GM19025 (cell line): ENCODE data around the gene UCMA.
A peak's percentile ranks its signal among the peaks of the same experiment; 100 is the strongest.
"Not testable (repeated sequence)": the region's sequence is repeated elsewhere in the genome, so short reads cannot be mapped to it uniquely, and the experiment has no call there.

Experiments used
- ATAC-seq: cut with Tn5 transposase; IDR thresholded peaks from one replicate; pipeline ENCODE4 v1.9.1; 2021; ENCODE audit warnings: mild to moderate bottlenecking, low read depth, moderate library complexity; ENCODE audit not compliant: unreplicated experiment

The UCMA gene, protein sequence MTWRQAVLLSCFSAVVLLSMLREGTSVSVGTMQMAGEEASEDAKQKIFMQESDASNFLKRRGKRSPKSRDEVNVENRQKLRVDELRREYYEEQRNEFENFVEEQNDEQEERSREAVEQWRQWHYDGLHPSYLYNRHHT

DNA sequence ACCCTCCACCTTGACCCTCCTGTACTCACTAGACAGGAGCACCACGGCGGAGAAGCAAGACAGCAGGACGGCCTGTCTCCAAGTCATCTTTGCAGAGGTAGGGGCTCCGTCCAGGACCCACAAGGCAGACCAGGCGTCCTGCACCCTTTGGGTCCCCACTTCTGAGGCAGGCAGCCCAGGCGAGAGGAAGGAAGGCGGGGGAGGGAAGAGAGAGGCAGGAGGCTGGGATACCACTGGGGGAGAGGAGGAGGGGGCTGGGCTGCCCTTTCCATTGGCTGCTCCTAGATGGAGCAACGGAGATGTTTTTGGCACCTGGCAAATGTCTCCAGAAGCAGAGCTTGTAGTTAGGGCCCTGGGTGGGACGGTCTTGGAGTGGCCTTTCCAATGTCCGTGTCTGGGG lies at the start of gene UCMA:
TSS of gene UCMA (minus strand) at position 203 of the 400 bp plus-strand sequence. CDS start at position 87, 116 bp downstream.
- ATAC-seq: no peak

DNA sequence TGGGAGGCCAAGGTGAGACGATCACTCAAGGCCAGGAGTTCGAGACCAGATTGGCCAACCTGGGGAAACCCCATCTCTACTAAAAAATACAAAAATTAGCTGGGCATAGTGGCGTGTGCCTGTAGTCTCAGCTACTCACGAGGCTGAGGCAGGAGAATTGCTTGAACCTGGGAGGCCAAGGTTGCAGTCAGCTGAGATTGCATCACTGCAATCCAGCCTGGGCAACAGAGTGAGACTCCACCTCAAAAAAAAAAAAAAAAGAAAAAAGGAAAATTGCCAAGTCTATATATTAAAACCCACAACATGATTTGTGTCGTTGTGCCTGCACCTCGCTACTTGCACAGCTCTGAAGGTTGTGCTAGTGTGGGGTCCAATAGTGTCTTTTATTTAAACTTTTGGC lies 48.2 kb upstream of the UCMA start:
- ATAC-seq: not testable (repeated sequence)

DNA sequence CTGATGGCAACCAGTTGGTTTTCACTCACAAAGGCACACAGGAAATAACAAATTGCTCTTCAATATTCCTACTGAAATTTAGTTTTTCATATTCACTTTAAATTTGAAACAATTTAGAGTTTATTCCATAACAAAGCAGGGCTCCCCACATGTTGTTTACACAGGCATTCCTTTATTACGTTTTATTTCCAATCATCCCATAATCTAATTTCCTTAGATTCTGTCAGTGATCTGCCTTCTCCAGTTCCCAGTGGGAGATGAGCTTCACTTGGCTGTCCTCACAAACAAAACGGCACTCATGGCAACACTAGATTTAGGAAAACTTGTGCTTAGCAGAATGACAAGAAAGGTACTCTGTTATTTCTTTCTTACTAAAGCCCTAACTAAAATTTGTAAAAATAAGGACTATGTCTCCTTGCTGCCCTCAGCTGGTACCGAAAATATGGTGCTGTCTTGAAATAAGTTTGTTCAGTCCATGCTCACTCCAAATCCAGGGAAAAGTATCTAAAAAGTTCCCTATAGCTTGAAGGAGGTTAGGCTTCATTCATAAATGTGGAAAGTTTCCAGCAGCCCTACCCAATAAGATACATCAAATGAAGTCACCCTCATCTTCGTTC lies 42.7 kb upstream of the UCMA start:
- ATAC-seq: no peak

- ATAC-seq: not testable (repeated sequence)
These were observed 42.0 kb upstream of the UCMA start for GRCh38 chr10:13276146-13276545.

GRCh38 chr10:13272164-13272571 lies 38.0 kb upstream of the UCMA start:
- peak; percentile 38 for ATAC-seq

GRCh38 chr10:13271552-13272163 lies 37.5 kb upstream of the UCMA start:
- peak; percentile 89 for ATAC-seq

DNA sequence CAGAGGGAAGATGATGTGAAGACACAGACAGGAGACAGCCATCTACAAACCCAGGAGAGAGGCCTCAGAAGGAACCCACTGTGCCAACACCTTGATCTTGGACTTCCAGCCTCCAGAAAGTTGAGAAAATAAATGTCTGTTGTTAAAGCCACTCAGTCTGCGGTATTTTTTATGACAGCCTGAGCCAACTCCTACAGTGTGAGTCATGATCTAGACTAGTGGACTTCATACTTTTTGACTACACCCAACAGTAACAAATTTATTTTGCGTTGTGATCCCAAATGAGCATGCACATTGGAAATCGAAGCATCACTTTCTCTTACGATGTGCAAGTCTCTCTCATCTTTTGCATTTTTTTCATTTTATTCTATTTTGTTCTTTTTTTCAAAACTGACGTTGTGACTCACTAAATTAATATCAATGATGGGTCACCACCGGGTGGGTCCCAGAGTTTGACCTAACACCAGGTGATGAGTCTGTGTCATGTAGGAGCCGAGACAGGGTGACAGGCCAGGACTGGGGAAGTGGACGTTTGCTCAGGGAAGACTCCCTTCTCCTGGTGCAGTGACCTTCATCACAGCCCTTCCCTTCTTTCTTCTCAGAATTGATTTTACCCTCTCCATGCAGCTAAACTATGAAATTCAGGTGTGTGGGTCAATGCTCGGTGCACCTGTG lies 36.8 kb upstream of the UCMA start:
- no peak for ATAC-seq

- ATAC-seq: no peak
These were observed 34.7 kb upstream of the UCMA start for GRCh38 chr10:13268841-13269240.

GRCh38 chr10:13268310-13268709 lies 34.1 kb upstream of the UCMA start:
- ATAC-seq: no peak

DNA sequence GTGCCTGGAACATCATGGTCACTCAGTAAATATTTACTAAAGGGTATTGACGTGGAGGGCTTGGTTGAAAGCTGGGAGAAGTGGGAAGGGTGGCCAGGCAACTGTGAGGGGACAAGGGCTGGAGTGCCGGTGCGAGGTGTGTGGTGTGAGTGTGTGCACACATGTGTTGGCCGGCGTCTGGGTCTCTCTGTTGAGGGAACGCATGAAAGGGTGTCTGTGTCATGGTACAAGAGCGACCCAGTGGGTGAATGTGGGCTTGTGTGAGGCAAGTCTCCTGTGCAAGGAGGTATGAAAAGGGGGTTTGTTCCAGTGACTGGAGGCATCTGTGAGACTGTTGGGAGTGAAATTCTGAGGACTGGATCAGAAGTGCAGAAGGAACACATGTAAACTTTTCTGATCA lies 29.4 kb upstream of the UCMA start:
- no peak for ATAC-seq

DNA sequence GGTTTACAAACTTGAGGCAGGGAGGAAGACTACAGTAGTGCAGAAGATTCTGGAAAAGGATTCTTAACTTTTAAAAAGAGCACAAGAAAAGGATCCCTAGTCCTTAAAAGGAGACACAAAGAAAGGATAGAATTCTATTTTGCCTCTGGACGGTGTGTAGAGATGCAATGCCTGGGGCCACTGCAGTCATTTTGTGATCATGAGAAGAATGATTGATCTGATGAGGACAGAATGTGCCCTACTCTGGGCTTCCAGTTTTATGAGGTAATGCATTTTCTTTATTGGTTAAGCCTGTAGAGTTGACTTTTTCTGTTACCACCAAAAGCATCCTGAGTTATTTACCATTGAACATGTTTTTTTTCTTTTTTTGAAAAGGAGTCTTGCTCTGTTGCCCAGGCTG lies 28.3 kb upstream of the UCMA start:
- no peak for ATAC-seq

DNA sequence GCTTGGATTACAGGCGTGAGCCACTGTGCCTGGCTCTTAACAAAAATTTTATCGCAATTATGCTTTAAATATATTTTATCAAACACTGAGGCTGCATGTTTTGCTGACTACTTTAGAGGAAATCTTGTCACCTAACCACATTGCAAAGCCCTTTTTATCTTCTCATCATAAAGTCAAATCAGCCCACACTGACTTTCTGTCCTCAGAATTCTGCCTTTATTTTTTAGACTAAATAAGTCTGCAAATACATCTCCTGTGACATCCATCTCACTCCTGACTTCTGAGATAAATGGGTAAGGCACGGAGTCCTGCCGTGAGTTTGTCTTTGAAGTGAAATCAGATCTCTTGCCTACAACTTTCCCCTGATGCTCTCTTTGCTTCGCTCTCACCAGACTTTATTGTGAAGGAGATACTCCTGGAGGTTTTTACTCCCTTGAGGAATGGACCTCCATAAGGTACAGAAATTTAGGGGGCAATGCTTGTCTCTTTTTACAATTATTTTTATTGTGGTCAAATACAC lies 23.5 kb upstream of the UCMA start:
- ATAC-seq: no peak

DNA sequence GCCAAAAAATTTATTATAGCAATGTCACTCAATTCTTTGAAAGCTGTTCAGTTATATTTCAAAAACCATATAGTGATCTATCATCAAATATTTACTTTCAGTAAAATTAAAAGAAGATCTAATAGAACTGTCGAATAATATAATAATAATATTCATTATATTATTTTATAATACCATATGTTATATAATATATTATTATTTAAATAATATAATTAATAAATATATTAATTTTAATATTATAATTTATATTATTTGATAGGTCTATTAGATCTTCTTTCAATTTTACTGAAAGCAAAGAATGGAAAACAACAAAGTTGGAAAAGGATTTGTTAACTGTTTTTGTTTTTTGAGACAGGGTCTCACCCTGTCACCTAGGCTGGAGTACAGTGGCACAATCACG lies 22.5 kb upstream of the UCMA start:
- ATAC-seq: no peak

GRCh38 chr10:13253726-13254125 lies 19.6 kb upstream of the UCMA start:
- ATAC-seq: no peak

- ATAC-seq: no peak
These were observed 13.6 kb upstream of the UCMA start for GRCh38 chr10:13247784-13248183.

DNA sequence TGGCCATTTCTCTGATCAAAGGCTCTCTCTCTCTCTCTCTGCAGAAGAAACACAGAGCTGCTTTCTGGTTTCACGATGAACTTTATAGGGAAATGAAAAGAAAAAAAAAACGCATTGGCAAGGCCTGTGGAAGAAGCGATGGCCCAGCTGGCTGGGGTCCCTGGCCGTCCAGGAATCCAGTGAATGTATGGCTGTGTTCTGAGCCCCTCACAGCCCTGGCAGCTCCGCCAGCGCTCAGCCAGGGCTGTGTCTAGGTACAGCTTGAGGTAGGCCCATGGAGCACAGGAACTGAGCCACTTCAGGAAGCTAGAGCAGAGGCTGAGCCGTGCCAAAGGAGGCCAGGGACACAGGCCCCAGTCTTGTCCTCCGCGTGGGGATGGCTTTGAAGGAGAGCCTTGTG lies 13.1 kb upstream of the UCMA start:
- ATAC-seq: no peak

- not testable (repeated sequence) for ATAC-seq
These were observed 8.1 kb upstream of the UCMA start for GRCh38 chr10:13242260-13242659.

- ATAC-seq: no peak
These were observed 7.4 kb upstream of the UCMA start for GRCh38 chr10:13241613-13242012.

GRCh38 chr10:13239923-13240322 lies 5.7 kb upstream of the UCMA start:
- no peak for ATAC-seq

DNA sequence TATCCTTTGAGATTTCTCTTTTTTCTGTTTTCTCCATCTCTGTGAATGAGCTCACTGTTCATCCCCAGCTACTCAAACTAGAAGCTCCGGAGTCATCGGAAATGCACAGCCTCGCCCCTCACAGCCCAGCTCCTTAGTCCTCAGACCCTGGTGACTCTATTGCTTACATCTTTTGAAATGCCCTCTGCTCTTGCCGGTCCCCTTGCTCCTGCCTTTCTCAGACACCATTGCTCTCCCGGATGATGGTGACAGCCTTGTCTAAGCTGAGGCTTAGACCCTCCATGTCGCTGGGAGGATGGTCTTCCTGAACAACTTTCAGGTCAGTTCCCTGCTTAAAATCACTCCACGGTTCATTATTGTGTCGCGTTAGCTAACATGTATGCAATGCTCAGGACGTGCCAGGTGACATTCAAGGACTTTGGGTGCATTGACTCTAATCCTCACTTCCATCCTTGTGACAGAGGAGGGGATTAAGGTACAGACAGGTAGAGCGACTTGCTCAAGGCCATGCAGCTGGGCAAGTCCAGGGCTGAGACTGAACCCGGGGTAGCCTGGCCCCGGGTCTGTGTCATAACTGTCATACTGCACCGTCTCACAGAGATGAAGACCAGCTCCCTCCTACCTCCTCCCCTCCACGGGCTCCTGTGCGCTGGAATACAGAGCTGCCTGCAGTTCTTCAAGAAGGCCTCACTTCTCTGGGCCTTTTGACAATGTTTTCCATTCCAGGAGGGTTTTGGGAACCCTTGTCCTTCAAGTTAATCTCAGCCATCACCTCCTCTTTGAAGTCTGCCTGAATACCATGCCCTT lies 4.3 kb upstream of the UCMA start:
- ATAC-seq: no peak

GRCh38 chr10:13236638-13237037 lies 2.5 kb upstream of the UCMA start:
- ATAC-seq: no peak
